K562 (cell line): ENCODE results near the gene THAP4. TPM values are rescaled to one million over a fixed set of nuclear protein-coding genes. Genes with fewer than 3 reads are reported as not detected.

ENCODE experiments used
- CREB1 ChIP-seq, 2 experiments: sonication (generic) in 1 of 2; formaldehyde crosslinking in 1 of 2; IDR thresholded peaks; 2 replicates each; pipeline versions ENCODE4 v1.6.1 to v1.8.0; 2012 to 2022; ENCODE audit warnings: inconsistent platforms in 1 of 2, mild to moderate bottlenecking in 1 of 2, missing genetic modification reagents in 1 of 2, moderate library complexity in 1 of 2
- CREB3 ChIP-seq: fragments of 450-650 bp; conservative IDR thresholded peaks from 2 replicates; pipeline ENCODE4 v1.6.1; 2016; ENCODE audit warnings: missing genetic modification characterization, low read depth, mild to moderate bottlenecking, missing compliant biosample characterization, moderate library complexity
- CXXC5 ChIP-seq: fragments of 250-450 bp; sonication (Bioruptor Pico); IDR thresholded peaks from 2 replicates; pipeline ENCODE4 v1.8.0; 2022; ENCODE audit warnings: inconsistent platforms, mild to moderate bottlenecking, moderate library complexity
- DMBX1 ChIP-seq: fragments of 250-450 bp; sonication (Bioruptor Pico); IDR thresholded peaks from 2 replicates; pipeline ENCODE4 v1.8.0; 2022; ENCODE audit warnings: inconsistent platforms, mild to moderate bottlenecking, moderate library complexity, borderline replicate concordance
- E2F6 ChIP-seq, 2 experiments: IDR thresholded peaks; 2 replicates each; pipeline ENCODE4 v1.6.1; 2011; ENCODE audit warnings: borderline replicate concordance in 1 of 2, control low read depth in 1 of 2, low read depth in 1 of 2, low read length in 1 of 2, mild to moderate bottlenecking in 1 of 2, mixed read lengths in 1 of 2, moderate library complexity in 1 of 2; ENCODE audit not compliant: insufficient read depth in 1 of 2, insufficient read length in 1 of 2, poor library complexity in 1 of 2, severe bottlenecking in 1 of 2; ENCODE audit errors: extremely low read depth in 1 of 2
- LCOR ChIP-seq: sonication (generic); formaldehyde crosslinking; IDR thresholded peaks from 2 replicates; pipeline ENCODE4 v1.8.0; 2022; ENCODE audit warnings: mild to moderate bottlenecking, missing genetic modification reagents
- TAF15 ChIP-seq: fragments of 200-400 bp; formaldehyde crosslinking; IDR thresholded peaks from 2 replicates; pipeline ENCODE4 v1.6.1; 2017; ENCODE audit warnings: mild to moderate bottlenecking, low read depth, low read length, moderate library complexity
- ZFPM2 ChIP-seq: fragments of 250-450 bp; sonication (Bioruptor Pico); IDR thresholded peaks from 2 replicates; pipeline ENCODE4 v1.5.1; 2022; ENCODE audit warnings: mild to moderate bottlenecking
- ZNF23 ChIP-seq: fragments of 250-450 bp; sonication (Bioruptor Pico); IDR thresholded peaks from 2 replicates; pipeline ENCODE4 v1.4.0; 2020; ENCODE audit warnings: mild to moderate bottlenecking
- ZZZ3 ChIP-seq: fragments of 450-650 bp; IDR thresholded peaks from 2 replicates; pipeline ENCODE4 v1.6.1; 2016; ENCODE audit warnings: antibody characterized with exemption, mild to moderate bottlenecking, moderate library complexity
- polyA plus RNA-seq, 8 experiments: library from polyadenylated mRNA; depleted of rRNA in 4 of 8; stranded (reverse) in 5 of 8; unstranded in 3 of 8; fragments of >200 nt; fragmentation: Nextera tagmentation in 2 of 8; fragmentation: Illumina TruSeq in 1 of 8; extraction: Ambion mirVana in 2 of 8; extraction: Trizol in 1 of 8; gene quantifications; 2 replicates each; pipeline versions ENCODE4 v1.2.1 to v1.2.3, GENCODE V29; 2011 to 2014; ENCODE audit warnings: inconsistent platforms in 1 of 8, missing spikeins in 1 of 8
- total RNA-seq, 7 experiments: library from RNA; depleted of rRNA in 6 of 7; stranded (reverse); fragments of >200 nt in 6 of 7; fragmentation: Illumina TruSeq in 2 of 7; extraction: Trizol in 2 of 7; gene quantifications; 2 replicates each; pipeline versions ENCODE4 v1.2.1 to v1.2.3, GENCODE V29; 2011 to 2021; ENCODE audit warnings: low replicate concordance in 1 of 7
- TF ChIP-seq, protein P1 (sequence below): IDR thresholded peaks from 2 replicates; pipeline ENCODE4 v1.6.1; 2012; ENCODE audit warnings: low read depth, low read length, improper control_type of control experiment, borderline replicate concordance
- TF ChIP-seq, protein P2 (sequence below): sonication (generic); IDR thresholded peaks from 2 replicates; pipeline ENCODE4 v1.6.1; 2016

Gene THAP4
- total and polyA plus RNA-seq, 9 of the 15 experiments (the other 6 are each of a cell fraction or from before 2014, with no cell fraction given), result 8.6 to 60.9 (median 43.9) TPM

DNA sequence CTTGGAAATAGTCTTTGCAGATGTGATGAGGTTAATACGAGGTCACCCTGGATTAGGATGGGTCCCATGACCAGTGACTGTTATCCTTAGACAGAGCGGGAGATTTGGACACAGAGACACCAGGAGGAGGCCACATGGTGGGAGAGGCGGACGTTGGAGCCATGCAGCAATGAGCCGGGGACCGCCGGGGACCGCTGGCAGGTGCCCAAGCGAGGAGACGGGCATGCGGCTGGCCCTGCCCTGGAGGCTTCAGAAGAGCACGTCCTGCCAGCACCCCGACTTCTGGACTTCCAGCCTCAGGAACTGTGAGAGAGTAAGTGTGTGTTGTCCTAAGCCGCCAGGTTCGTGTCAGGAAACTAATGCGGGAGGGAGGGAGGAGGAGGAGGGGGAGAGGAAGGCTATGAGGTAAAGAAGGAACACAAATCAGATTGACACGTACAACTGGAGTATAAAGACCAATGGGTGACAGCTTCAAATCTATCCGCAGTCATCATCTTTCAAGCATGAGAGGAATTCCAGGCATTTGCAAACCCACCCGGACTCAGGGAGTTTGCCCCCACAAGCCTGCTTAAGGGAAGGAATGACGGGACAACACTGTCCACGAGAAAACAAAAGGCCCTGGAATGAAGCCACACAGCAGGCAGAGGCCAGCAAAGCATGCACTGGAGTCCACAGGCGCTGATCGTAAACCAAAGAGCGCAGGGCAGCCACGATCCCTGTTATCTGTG is 90.0 kb downstream of the THAP4 start (continued):
- TF ChIP-seq, protein P1, sequence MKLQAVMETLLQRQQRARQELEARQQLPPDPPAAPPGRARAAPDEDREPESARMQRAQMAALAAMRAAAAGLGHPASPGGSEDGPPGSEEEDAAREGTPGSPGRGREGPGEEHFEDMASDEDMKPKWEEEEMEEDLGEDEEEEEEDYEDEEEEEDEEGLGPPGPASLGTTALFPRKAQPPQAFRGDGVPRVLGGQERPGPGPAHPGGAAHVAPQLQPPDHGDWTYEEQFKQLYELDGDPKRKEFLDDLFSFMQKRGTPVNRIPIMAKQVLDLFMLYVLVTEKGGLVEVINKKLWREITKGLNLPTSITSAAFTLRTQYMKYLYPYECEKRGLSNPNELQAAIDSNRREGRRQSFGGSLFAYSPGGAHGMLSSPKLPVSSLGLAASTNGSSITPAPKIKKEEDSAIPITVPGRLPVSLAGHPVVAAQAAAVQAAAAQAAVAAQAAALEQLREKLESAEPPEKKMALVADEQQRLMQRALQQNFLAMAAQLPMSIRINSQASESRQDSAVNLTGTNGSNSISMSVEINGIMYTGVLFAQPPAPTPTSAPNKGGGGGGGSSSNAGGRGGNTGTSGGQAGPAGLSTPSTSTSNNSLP, result no peak
- no peak for TF ChIP-seq TAF15
- TF ChIP-seq ZNF23, result no peak
- TF ChIP-seq DMBX1 (CRISPR knock-in tag), result no peak
- no peak for TF ChIP-seq LCOR (CRISPR knock-in tag)
- TF ChIP-seq, protein P2, sequence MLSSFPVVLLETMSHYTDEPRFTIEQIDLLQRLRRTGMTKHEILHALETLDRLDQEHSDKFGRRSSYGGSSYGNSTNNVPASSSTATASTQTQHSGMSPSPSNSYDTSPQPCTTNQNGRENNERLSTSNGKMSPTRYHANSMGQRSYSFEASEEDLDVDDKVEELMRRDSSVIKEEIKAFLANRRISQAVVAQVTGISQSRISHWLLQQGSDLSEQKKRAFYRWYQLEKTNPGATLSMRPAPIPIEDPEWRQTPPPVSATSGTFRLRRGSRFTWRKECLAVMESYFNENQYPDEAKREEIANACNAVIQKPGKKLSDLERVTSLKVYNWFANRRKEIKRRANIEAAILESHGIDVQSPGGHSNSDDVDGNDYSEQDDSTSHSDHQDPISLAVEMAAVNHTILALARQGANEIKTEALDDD, result no peak
- TF ChIP-seq ZFPM2 (CRISPR knock-in tag), result no peak
- no peak for TF ChIP-seq ZZZ3
- 0 out of 2 replicates have a peak, but pooled peaks have one; percentile 15 for TF ChIP-seq CXXC5 (CRISPR knock-in tag)
- TF ChIP-seq E2F6 (IDR thresholded peaks at IDR 0.05; ENCODE audit: borderline replicate concordance in 1 of 2, extremely low read depth in 1 of 2, insufficient read depth in 1 of 2, insufficient read length in 1 of 2, low read depth in 1 of 2, low read length in 1 of 2, poor library complexity in 1 of 2, severe bottlenecking in 1 of 2), result peak; percentile 78 to 86
- 0 out of 2 replicates have a peak, but pooled peaks have one; percentile 48 for TF ChIP-seq CREB3 (tag)
- no peak for TF ChIP-seq CREB1 (IDR thresholded peaks at IDR 0.05)
- no peak for TF ChIP-seq CREB1 (CRISPR knock-in tag; IDR thresholded peaks at IDR 0.05)
